ENCODE data around the gene SLC24A1.

GRCh38 chr15:65612616-65612946 is 9.2 kb upstream of the SLC24A1 start:
- no peak for TF ChIP-seq EZH2 (IDR thresholded peaks at IDR 0.05; ENCODE audit: borderline replicate concordance, low read depth, low read length, severe bottlenecking)
- TF ChIP-seq CTCF (IDR thresholded peaks at IDR 0.05; ENCODE audit: borderline replicate concordance, extremely low read depth, low read length, poor library complexity, severe bottlenecking): no peak

Measured in DND-41 (cell line).